NCI-H1092 (cell line): ENCODE measurements around the gene PSAPL1.

ENCODE experiments used
- DNase-seq: peaks from one replicate; lab custom pipeline; 2025; lab: John Stamatoyannopoulos, UW

Gene PSAPL1

GRCh38 chr4:7434766-7435150 lies at the start of gene PSAPL1:
Gene PSAPL1 (minus strand): TSS chr4:7434930. CDS start chr4:7434879, 51 bp downstream.
- no peak for DNase-seq

GRCh38 chr4:7481227-7481626 lies 46.5 kb upstream of the PSAPL1 start:
- no peak for DNase-seq

- no peak for DNase-seq
Measured at GRCh38 chr4:7480423-7480822, 45.7 kb upstream of the PSAPL1 start.

- no peak for DNase-seq
Measured at GRCh38 chr4:7478665-7479064, 43.9 kb upstream of the PSAPL1 start.

- DNase-seq = no peak
Measured at GRCh38 chr4:7477695-7478094, 43.0 kb upstream of the PSAPL1 start.

GRCh38 chr4:7476820-7477219 lies 42.1 kb upstream of the PSAPL1 start:
- no peak for DNase-seq

GRCh38 chr4:7475207-7475606 lies 40.5 kb upstream of the PSAPL1 start:
- DNase-seq = no peak

- no peak for DNase-seq
Measured at GRCh38 chr4:7474320-7474719, 39.6 kb upstream of the PSAPL1 start.

GRCh38 chr4:7473081-7473480 lies 38.4 kb upstream of the PSAPL1 start:
- DNase-seq = no peak

- no peak for DNase-seq
Measured at GRCh38 chr4:7472442-7473013, 37.8 kb upstream of the PSAPL1 start.

GRCh38 chr4:7470522-7471128 lies 35.9 kb upstream of the PSAPL1 start:
- no peak for DNase-seq

- no peak for DNase-seq
Measured at GRCh38 chr4:7470111-7470510, 35.4 kb upstream of the PSAPL1 start.

- no peak for DNase-seq
Measured at GRCh38 chr4:7469023-7469422, 34.3 kb upstream of the PSAPL1 start.

GRCh38 chr4:7467471-7467870 lies 32.7 kb upstream of the PSAPL1 start:
- no peak for DNase-seq

GRCh38 chr4:7466904-7467303 lies 32.2 kb upstream of the PSAPL1 start:
- DNase-seq = no peak

- DNase-seq = no peak
Measured at GRCh38 chr4:7466215-7466614, 31.5 kb upstream of the PSAPL1 start.

- no peak for DNase-seq
Measured at GRCh38 chr4:7465017-7465416, 30.3 kb upstream of the PSAPL1 start.

- DNase-seq = no peak
Measured at GRCh38 chr4:7464259-7464655, 29.5 kb upstream of the PSAPL1 start.

GRCh38 chr4:7463566-7464258 lies 29.0 kb upstream of the PSAPL1 start:
- no peak for DNase-seq

- peak; percentile 67 for DNase-seq
Measured at GRCh38 chr4:7462509-7462971, 27.8 kb upstream of the PSAPL1 start.

- no peak for DNase-seq
Measured at GRCh38 chr4:7461230-7461629, 26.5 kb upstream of the PSAPL1 start.

GRCh38 chr4:7460566-7460965 lies 25.8 kb upstream of the PSAPL1 start:
- DNase-seq = no peak

GRCh38 chr4:7459471-7459870 lies 24.7 kb upstream of the PSAPL1 start:
- DNase-seq = no peak

- no peak for DNase-seq
Measured at GRCh38 chr4:7458477-7458876, 23.7 kb upstream of the PSAPL1 start.
